ENCODE data around the gene BAMBI.

DNA sequence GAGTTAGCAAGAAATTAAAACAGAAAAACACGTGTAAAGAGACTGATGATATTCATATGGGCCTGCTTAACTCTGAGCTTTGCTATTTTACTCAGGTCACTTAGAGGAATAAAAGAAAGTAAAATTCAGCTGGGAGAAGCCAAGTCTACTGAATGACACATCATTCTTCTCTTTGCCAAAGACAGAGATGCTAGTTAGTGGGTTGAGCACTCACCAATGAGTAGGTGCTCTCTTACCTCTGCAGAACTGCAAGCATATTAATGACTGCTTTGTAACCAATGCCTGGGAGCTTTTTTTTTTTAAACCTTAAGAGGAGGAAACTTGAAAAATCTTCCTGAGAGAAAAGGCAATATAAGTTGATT is 44.8 kb upstream of the BAMBI start:
- no peak for TF ChIP-seq RAD21 (IDR thresholded peaks at IDR 0.05; ENCODE audit: low read depth)
- TF ChIP-seq, protein P1, sequence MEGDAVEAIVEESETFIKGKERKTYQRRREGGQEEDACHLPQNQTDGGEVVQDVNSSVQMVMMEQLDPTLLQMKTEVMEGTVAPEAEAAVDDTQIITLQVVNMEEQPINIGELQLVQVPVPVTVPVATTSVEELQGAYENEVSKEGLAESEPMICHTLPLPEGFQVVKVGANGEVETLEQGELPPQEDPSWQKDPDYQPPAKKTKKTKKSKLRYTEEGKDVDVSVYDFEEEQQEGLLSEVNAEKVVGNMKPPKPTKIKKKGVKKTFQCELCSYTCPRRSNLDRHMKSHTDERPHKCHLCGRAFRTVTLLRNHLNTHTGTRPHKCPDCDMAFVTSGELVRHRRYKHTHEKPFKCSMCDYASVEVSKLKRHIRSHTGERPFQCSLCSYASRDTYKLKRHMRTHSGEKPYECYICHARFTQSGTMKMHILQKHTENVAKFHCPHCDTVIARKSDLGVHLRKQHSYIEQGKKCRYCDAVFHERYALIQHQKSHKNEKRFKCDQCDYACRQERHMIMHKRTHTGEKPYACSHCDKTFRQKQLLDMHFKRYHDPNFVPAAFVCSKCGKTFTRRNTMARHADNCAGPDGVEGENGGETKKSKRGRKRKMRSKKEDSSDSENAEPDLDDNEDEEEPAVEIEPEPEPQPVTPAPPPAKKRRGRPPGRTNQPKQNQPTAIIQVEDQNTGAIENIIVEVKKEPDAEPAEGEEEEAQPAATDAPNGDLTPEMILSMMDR (IDR thresholded peaks at IDR 0.05 in 2 of 3, conservative IDR thresholded peaks at IDR 0.05 in 1 of 3; ENCODE audit: borderline replicate concordance in 1 of 3, insufficient read depth in 1 of 3, low read depth in 2 of 3, low read length in 2 of 3): no peak
- TF ChIP-seq ZNF274 (IDR thresholded peaks at IDR 0.05; ENCODE audit: low read depth, low read length): no peak
- no peak for TF ChIP-seq EZH2phosphoT487 (IDR thresholded peaks at IDR 0.05; ENCODE audit: borderline replicate concordance)
- TF ChIP-seq SRF (IDR thresholded peaks at IDR 0.05; ENCODE audit: low read depth): no peak
- no peak for TF ChIP-seq TCF7L2 (IDR thresholded peaks at IDR 0.05; ENCODE audit: borderline replicate concordance, extremely low read depth, insufficient read depth, insufficient read length)
- no peak for TF ChIP-seq EZH2 (IDR thresholded peaks at IDR 0.05)
- no peak for TF ChIP-seq CEBPB (IDR thresholded peaks at IDR 0.05; ENCODE audit: low read depth)
- no peak for TF ChIP-seq POLR2AphosphoS5 (IDR thresholded peaks at IDR 0.05; ENCODE audit: low read depth, low read length)
- no peak for TF ChIP-seq EGR1 (IDR thresholded peaks at IDR 0.05; ENCODE audit: low read depth)
- no peak for TF ChIP-seq POLR2A (IDR thresholded peaks at IDR 0.05; ENCODE audit: borderline replicate concordance, extremely low read depth, insufficient read depth, insufficient read length)
